T-cell (primary cell): ENCODE data around the gene FRMD3. TPM values are rescaled to one million over a fixed set of nuclear protein-coding genes. Genes with fewer than 3 reads are reported as not detected.

Experiments
- ATAC-seq, 4 experiments: fragments of 200-7000 bp in 3 of 4; fragments of 150-1000 bp in 1 of 4; cut with Tn5 transposase; replicated peaks in 1 of 4; 1 replicate in 3 of 4; 2 replicates in 1 of 4; pipeline ENCODE4 v1.10.0; 2021; ENCODE audit warnings: moderate library complexity in 3 of 4, mild to moderate bottlenecking in 2 of 4, moderate number of reproducible peaks in 1 of 4
- CTCF ChIA-PET, 2 donors: fragments of 300-600 bp; sonication (Branson Sonifier 250); formaldehyde crosslinking; loops; one replicate each; lab custom pipeline; 2022; ENCODE audit warnings: antibody characterized with exemption in 2 of 2; lab: Charles Lee
- POLR2A ChIA-PET, 2 donors: fragments of 300-600 bp; sonication (Branson Sonifier 250); formaldehyde crosslinking; loops; one replicate each; lab custom pipeline; 2022; ENCODE audit warnings: antibody characterized with exemption in 2 of 2; lab: Charles Lee
- DNase-seq, 35 experiments: peaks; one replicate each; pipeline versions ENCODE4 v3.0.0 to v3.0.0-alpha.2; 2013 to 2023
- H3K27ac ChIP-seq: one replicate; pipeline ENCODE4 v1.5.1; 2013; ENCODE audit warnings: low read length
- H3K27me3 ChIP-seq, 2 experiments: replicated peaks in 1 of 2; 1 replicate in 1 of 2; 2 replicates in 1 of 2; pipeline versions ENCODE4 v1.6.1 to v1.7.0; 2013; ENCODE audit warnings: low read length in 1 of 2, mixed read lengths in 1 of 2; ENCODE audit not compliant: control insufficient read depth in 2 of 2, insufficient read depth in 2 of 2; ENCODE audit errors: extremely low read depth in 1 of 2
- H3K36me3 ChIP-seq, 2 donors: 1 replicate in 1 of 2; 2 replicates in 1 of 2; pipeline versions ENCODE4 v1.6.1 to v1.7.0; 2013; ENCODE audit warnings: low read length in 1 of 2; ENCODE audit not compliant: control insufficient read depth in 2 of 2, insufficient read depth in 1 of 2; ENCODE audit errors: extremely low read depth in 1 of 2
- H3K4me1 ChIP-seq, 2 experiments: 1 replicate in 1 of 2; 2 replicates in 1 of 2; pipeline versions ENCODE4 v1.6.1 to v1.7.0; 2013; ENCODE audit warnings: low read length in 2 of 2, mixed read lengths in 1 of 2; ENCODE audit not compliant: insufficient read depth in 2 of 2, control insufficient read depth in 1 of 2; ENCODE audit errors: extremely low read depth in 1 of 2
- H3K4me3 ChIP-seq, 2 donors: 1 replicate in 1 of 2; 2 replicates in 1 of 2; pipeline versions ENCODE4 v1.5.1 to v1.7.0; 2013; ENCODE audit warnings: mild to moderate bottlenecking in 2 of 2, low read length in 1 of 2, moderate library complexity in 1 of 2; ENCODE audit not compliant: control insufficient read depth in 1 of 2; ENCODE audit errors: extremely low read depth in 1 of 2
- H3K9me3 ChIP-seq: 2 replicates; pipeline ENCODE4 v1.7.0; 2013
- H3K27ac Mint-ChIP-seq, 2 donors: one replicate each; pipeline ENCODE4 v1.8.0; 2020 to 2021; ENCODE audit warnings: mild to moderate bottlenecking in 2 of 2, mixed read lengths in 2 of 2
- H3K27me3 Mint-ChIP-seq, 2 donors: one replicate each; pipeline ENCODE4 v1.8.0; 2021 to 2022; ENCODE audit warnings: mixed read lengths in 2 of 2
- H3K36me3 Mint-ChIP-seq: one replicate; pipeline ENCODE4 v1.8.0; 2021; ENCODE audit warnings: mixed read lengths
- H3K4me1 Mint-ChIP-seq, 3 donors: one replicate each; pipeline ENCODE4 v1.8.0; 2020 to 2022; ENCODE audit warnings: mixed read lengths in 3 of 3, mild to moderate bottlenecking in 1 of 3
- H3K4me3 Mint-ChIP-seq, 3 donors: one replicate each; pipeline ENCODE4 v1.8.0; 2020 to 2022; ENCODE audit warnings: mild to moderate bottlenecking in 3 of 3, mixed read lengths in 3 of 3, moderate library complexity in 3 of 3
- H3K9me3 Mint-ChIP-seq, 3 donors: one replicate each; pipeline ENCODE4 v1.8.0; 2020 to 2022; ENCODE audit warnings: mixed read lengths in 3 of 3
- WGBS: methylation state at CpG from one replicate; pipeline ENCODE4 v1.1.5; 2013; ENCODE audit warnings: missing lambda C conversion rate; ENCODE audit not compliant: insufficient coverage; 5-methylcytosine and 5-hydroxymethylcytosine counted together
- total RNA-seq, 35 experiments: library from RNA in 6 of 35; stranded (reverse) in 6 of 35; fragments of 120-200 nt in 1 of 35; gene quantifications; one replicate each; pipeline versions ENCODE4 v1.2.1 to v1.2.4 and lab custom pipeline; 2013 to 2026

The FRMD3 gene
- total RNA-seq, 5 donors from 2014 or later (not counting 1 experiment from before 2014, with no cell fraction given): 0.35 to 1.2 (median 0.55) TPM

DNA sequence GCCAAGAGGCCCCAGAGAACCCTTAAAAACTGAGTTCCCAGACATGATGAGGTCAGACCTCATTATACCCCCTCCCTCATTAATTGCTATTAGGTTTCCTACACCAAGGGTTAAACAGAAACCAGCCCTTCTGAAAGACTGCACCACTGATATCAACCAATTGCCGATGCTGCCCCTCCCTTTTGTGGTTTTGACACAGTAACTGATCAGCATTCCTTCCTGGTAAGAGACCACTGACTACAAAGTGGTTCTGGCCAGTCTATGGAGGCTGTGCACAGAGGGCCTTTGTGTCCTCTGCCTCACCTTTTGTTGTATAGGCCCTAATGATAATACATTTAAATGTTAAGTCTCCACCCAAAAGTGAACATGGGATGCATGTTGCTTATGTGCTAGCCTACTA lies 201.5 kb downstream of the FRMD3 start:
- no peaks in the 10 kb centered on the region for H3K4me1 Mint-ChIP-seq
- Histone ChIP-seq H3K4me1 (no peaks in the 10 kb centered on the region), H3K36me3 (no peaks in the 10 kb centered on the region), H3K9me3 (no peaks in the 10 kb centered on the region), H3K27me3 (no peaks in the 10 kb centered on the region), H3K4me3 (no peak overlapping the region), H3K27ac (no peak overlapping the region)
- H3K27ac Mint-ChIP-seq: no peak overlapping the region
- H3K36me3 Mint-ChIP-seq: peaks cover 4% of the 10 kb centered on the region
- CTCF ChIA-PET: no interaction called here
- 14% methylated on average over 1 of the region's 1 CpG for WGBS
- ATAC-seq (no peak), DNase-seq (no peak)
- POLR2A ChIA-PET: no interaction called here
- peaks cover 0 to 4% of the 10 kb centered on the region in 2 donors for H3K27me3 Mint-ChIP-seq
- no peak overlapping the region for H3K4me3 Mint-ChIP-seq
- no peaks in the 10 kb centered on the region for H3K9me3 Mint-ChIP-seq

GRCh38 chr9:83334320-83334719 lies 203.9 kb downstream of the FRMD3 start:
- ChIA-PET CTCF (interaction anchor here (0.7 to 1.5 kb wide), 3 partner anchors 290 to 578 kb away, joined by 3 to 4 read pairs (median 3); no protein-coding TSS in a partner anchor), POLR2A (no interaction called here)
- Mint-ChIP-seq H3K36me3 (no peaks in the 10 kb centered on the region), H3K27me3 (peaks cover 0 to 4% of the 10 kb centered on the region in 2 donors), H3K27ac (no peak overlapping the region), H3K9me3 (no peaks in the 10 kb centered on the region), H3K4me3 (no peak overlapping the region), H3K4me1 (no peaks in the 10 kb centered on the region)
- no peak for ATAC-seq
- DNase-seq: peak in 34 of 35 experiments; percentile 2 to 64 (median 35)
- no peaks in the 10 kb centered on the region for H3K36me3 ChIP-seq
- H3K4me3 ChIP-seq: no peak overlapping the region
- H3K27me3 ChIP-seq: no peaks in the 10 kb centered on the region
- WGBS: 0% methylated on average over 3 of the region's 4 CpGs
- H3K9me3 ChIP-seq: no peaks in the 10 kb centered on the region
- H3K27ac ChIP-seq: no peak overlapping the region
- H3K4me1 ChIP-seq: no peaks in the 10 kb centered on the region

DNA sequence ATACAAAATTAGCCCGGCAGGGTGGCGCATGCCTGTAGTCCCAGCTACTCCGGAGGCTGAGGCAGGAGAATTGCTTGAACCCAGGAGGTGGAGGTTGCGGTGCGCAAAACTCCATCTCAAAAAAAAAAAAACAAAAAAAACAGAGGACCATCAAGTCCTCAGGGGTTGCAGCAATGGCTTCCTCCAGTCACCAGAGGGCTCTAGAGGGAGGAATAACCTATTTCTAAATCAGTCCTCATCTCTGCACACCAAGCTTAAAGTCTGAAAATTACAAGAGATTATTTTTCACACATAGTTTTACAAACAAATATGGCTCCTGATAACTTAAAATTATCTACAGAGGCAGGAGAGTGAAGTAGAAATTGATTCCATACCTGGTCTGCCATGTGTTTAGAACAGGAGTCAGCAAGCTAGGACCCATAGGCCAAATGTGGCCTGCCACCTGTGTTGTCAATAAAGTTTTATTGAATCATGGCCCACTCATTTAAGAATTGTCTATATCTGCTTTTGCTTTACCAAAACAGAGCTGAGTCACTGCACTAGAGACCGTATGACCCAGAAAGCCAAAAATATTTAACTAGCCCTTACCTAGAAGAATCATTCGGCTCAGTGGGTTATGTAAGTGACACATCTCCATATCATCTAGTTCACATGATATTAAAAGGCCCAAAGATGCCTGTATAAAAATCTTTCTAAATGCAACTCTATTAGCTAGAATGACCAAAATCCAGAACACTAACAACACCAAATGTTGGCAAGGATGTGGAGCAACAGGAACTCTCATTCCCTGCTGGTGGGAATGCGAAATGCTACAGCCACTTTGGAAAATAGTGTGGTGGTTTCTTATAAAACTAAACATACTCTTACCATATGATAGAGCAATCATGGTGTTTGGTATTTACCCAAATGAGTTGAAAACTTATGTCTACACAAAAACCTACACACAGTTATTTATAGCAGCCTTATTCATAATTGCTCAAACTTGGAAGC lies 207.7 kb downstream of the FRMD3 start:
- Histone ChIP-seq H3K9me3 (no peaks in the 10 kb centered on the region), H3K4me1 (no peaks in the 10 kb centered on the region), H3K27ac (no peak overlapping the region), H3K4me3 (no peak overlapping the region), H3K36me3 (no peaks in the 10 kb centered on the region), H3K27me3 (no peaks in the 10 kb centered on the region)
- POLR2A ChIA-PET: no interaction called here
- peaks cover 0 to 4% of the 10 kb centered on the region in 2 donors for H3K27me3 Mint-ChIP-seq
- no peak overlapping the region for H3K27ac Mint-ChIP-seq
- no peak overlapping the region for H3K4me3 Mint-ChIP-seq
- DNase-seq (no peak), ATAC-seq (no peak)
- 67% methylated on average over 1 of the region's 8 CpGs for WGBS
- no peaks in the 10 kb centered on the region for H3K36me3 Mint-ChIP-seq
- no peaks in the 10 kb centered on the region for H3K4me1 Mint-ChIP-seq
- CTCF ChIA-PET: interaction anchor here (0.5 to 0.7 kb wide), 2 partner anchors 57 to 266 kb away, joined by 3 to 4 read pairs; no protein-coding TSS in a partner anchor
- no peaks in the 10 kb centered on the region for H3K9me3 Mint-ChIP-seq

GRCh38 chr9:83327750-83328622 lies 210.2 kb downstream of the FRMD3 start:
- peaks cover 0 to under 1% (median under 1%) of the 10 kb centered on the region in 3 donors for H3K9me3 Mint-ChIP-seq
- H3K27me3 Mint-ChIP-seq: no peaks in the 10 kb centered on the region
- no peak overlapping the region for H3K4me3 Mint-ChIP-seq
- ChIA-PET CTCF (no interaction called here), POLR2A (interaction anchor here in 1 of 2 donors (0.7 kb wide), 1 partner anchor 13 kb away, joined by 5 read pairs; no protein-coding TSS in a partner anchor)
- no peak for DNase-seq
- H3K4me1 ChIP-seq: no peaks in the 10 kb centered on the region
- peaks cover 4% of the 10 kb centered on the region for H3K36me3 Mint-ChIP-seq
- H3K36me3 ChIP-seq: no peaks in the 10 kb centered on the region
- H3K4me1 Mint-ChIP-seq: no peaks in the 10 kb centered on the region
- no peak overlapping the region for H3K4me3 ChIP-seq
- WGBS: 55% methylated on average over 4 of the region's 6 CpGs
- no peak for ATAC-seq
- no peaks in the 10 kb centered on the region for H3K9me3 ChIP-seq
- H3K27ac ChIP-seq: no peak overlapping the region
- H3K27ac Mint-ChIP-seq: no peak overlapping the region
- H3K27me3 ChIP-seq: no peaks in the 10 kb centered on the region

DNA sequence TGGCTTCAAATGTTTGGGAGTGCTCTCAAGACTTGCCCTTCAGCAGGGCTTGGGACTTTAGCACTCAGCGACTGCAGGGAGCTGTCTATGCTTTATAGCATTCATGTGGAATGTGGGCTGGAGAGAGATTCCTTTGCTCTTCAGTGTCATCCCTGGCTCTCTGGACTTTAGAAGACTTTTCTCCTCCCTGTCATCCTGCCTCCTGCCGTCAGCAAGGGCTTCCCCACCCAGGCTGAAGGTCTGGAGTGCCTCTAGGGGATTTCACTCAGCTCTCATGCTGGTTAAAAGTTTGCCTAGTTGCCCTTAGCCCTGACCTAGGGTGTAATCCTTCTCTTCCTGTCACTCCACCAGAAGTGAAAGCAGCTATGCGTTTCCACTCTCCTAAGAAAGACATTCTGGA lies 210.9 kb downstream of the FRMD3 start:
- POLR2A ChIA-PET: no interaction called here
- ATAC-seq (no peak), DNase-seq (no peak)
- Histone ChIP-seq H3K4me1 (no peaks in the 10 kb centered on the region), H3K27me3 (no peaks in the 10 kb centered on the region), H3K27ac (no peak overlapping the region), H3K9me3 (no peaks in the 10 kb centered on the region), H3K36me3 (no peaks in the 10 kb centered on the region), H3K4me3 (no peak overlapping the region)
- WGBS: no CpG with 5 or more reads among the region's 3 CpGs
- peaks cover 8% of the 10 kb centered on the region for H3K36me3 Mint-ChIP-seq
- peaks cover 0 to 6% (median 4%) of the 10 kb centered on the region in 3 donors for H3K9me3 Mint-ChIP-seq
- CTCF ChIA-PET: no interaction called here
- H3K27ac Mint-ChIP-seq: no peak overlapping the region
- no peak overlapping the region for H3K4me3 Mint-ChIP-seq
- H3K4me1 Mint-ChIP-seq: no peaks in the 10 kb centered on the region
- no peaks in the 10 kb centered on the region for H3K27me3 Mint-ChIP-seq

- ATAC-seq: no peak
- ChIA-PET POLR2A (no interaction called here), CTCF (interaction anchor here in 1 of 2 donors (0.5 kb wide), 1 partner anchor 90 kb away, joined by 3 read pairs; no protein-coding TSS in a partner anchor)
- no CpG with 5 or more reads among the region's 3 CpGs for WGBS
- Histone ChIP-seq H3K4me3 (no peak overlapping the region), H3K27ac (no peak overlapping the region), H3K27me3 (no peaks in the 10 kb centered on the region), H3K9me3 (no peaks in the 10 kb centered on the region), H3K4me1 (no peaks in the 10 kb centered on the region), H3K36me3 (no peaks in the 10 kb centered on the region)
- H3K9me3 Mint-ChIP-seq: peaks cover 6 to 15% (median 9%) of the 10 kb centered on the region in 3 donors
- H3K27me3 Mint-ChIP-seq: peaks cover 0 to 8% of the 10 kb centered on the region in 2 donors
- no peak overlapping the region for H3K27ac Mint-ChIP-seq
- no peak overlapping the region for H3K4me3 Mint-ChIP-seq
- H3K4me1 Mint-ChIP-seq: no peaks in the 10 kb centered on the region
- H3K36me3 Mint-ChIP-seq: peaks cover 8% of the 10 kb centered on the region
- no peak for DNase-seq
These were observed 215.1 kb downstream of the FRMD3 start for GRCh38 chr9:83323148-83323547.
